Astrocyte (in vitro differentiated cells and primary cell): ENCODE data around the gene FFAR1.

Experiments
- CTCF ChIP-seq: IDR thresholded peaks from 2 replicates; pipeline ENCODE4 v1.5.1; 2011; ENCODE audit warnings: low read depth, mild to moderate bottlenecking, inconsistent platforms, low read length, moderate library complexity; ENCODE audit not compliant: insufficient read depth
- EZH2 ChIP-seq: IDR thresholded peaks from 2 replicates; pipeline ENCODE4 v1.6.1; 2012; ENCODE audit warnings: mild to moderate bottlenecking, low read length, inconsistent platforms; ENCODE audit not compliant: insufficient read depth

GRCh38 chr19:35300339-35300649, 47.4 kb upstream of the FFAR1 start:
- TF ChIP-seq CTCF (no peak), EZH2 (no peak)
